Tibial nerve (tissue), 4 donors: ENCODE results near the gene EXOC8. TPM values are rescaled to one million over a fixed set of nuclear protein-coding genes. Genes with fewer than 3 reads are reported as not detected.

ENCODE experiments used
- DNase-seq, 2 donors: peaks; one replicate each; pipeline ENCODE4 v3.0.0-alpha.2; 2019; ENCODE audit warnings: low spot score in 2 of 2
- H3K27ac ChIP-seq, 4 donors: fragments of 200-600 bp; sonication (generic) in 3 of 4; one replicate each; pipeline ENCODE4 v1.5.1; 2017 to 2019; ENCODE audit warnings: mild to moderate bottlenecking in 1 of 4
- H3K27me3 ChIP-seq, 2 donors: fragments of 200-600 bp; sonication (generic) in 1 of 2; one replicate each; pipeline versions ENCODE4 v1.5.1 to v1.6.0; 2017 to 2019
- H3K36me3 ChIP-seq, 3 donors: fragments of 200-600 bp; sonication (generic); one replicate each; pipeline ENCODE4 v1.5.1; 2018 to 2019
- H3K4me1 ChIP-seq, 4 donors: fragments of 200-600 bp; sonication (generic) in 3 of 4; one replicate each; pipeline ENCODE4 v1.5.1; 2017 to 2019
- H3K4me3 ChIP-seq, 4 donors: fragments of 200-600 bp; sonication (generic) in 3 of 4; one replicate each; pipeline ENCODE4 v1.5.1; 2017 to 2019; ENCODE audit warnings: mild to moderate bottlenecking in 1 of 4, moderate library complexity in 1 of 4
- H3K9me3 ChIP-seq, 4 donors: fragments of 200-600 bp; sonication (generic) in 3 of 4; one replicate each; pipeline ENCODE4 v1.5.1; 2017 to 2019
- CTCF ChIP-seq, 5 experiments: fragments of 200-600 bp in 3 of 5; fragments of 450-650 bp in 2 of 5; sonication (generic) in 3 of 5; IDR thresholded peaks; one replicate each; pipeline ENCODE4 v1.5.1; 2016 to 2019; ENCODE audit warnings: antibody characterized with exemption in 5 of 5, mild to moderate bottlenecking in 3 of 5, moderate library complexity in 2 of 5
- EP300 ChIP-seq, 2 donors: sonication (generic); formaldehyde crosslinking; IDR thresholded peaks; one replicate each; pipeline ENCODE4 v1.6.1; 2017; ENCODE audit warnings: antibody characterized with exemption in 2 of 2, mild to moderate bottlenecking in 1 of 2
- POLR2A ChIP-seq, 2 donors: fragments of 450-650 bp; IDR thresholded peaks; one replicate each; pipeline ENCODE4 v1.6.1; 2017; ENCODE audit warnings: antibody characterized with exemption in 2 of 2, mild to moderate bottlenecking in 2 of 2, moderate library complexity in 2 of 2
- WGBS, 2 donors: methylation state at CpG; one replicate each; pipeline ENCODE4 v1.1.5; 2018; 5-methylcytosine and 5-hydroxymethylcytosine counted together
- total RNA-seq, 4 donors: library from RNA; depleted of rRNA; stranded (reverse); fragments of >200 nt; gene quantifications; one replicate each; pipeline ENCODE4 v1.1.0, GENCODE V29; 2016

EXOC8 gene
- total RNA-seq, 4 donors from 2014 or later: 12.6 to 15.7 (median 14.5) TPM

GRCh38 chr1:231335663-231336602 lies 1.7 kb downstream of the EXOC8 start:
- DNase-seq: no peak
- 73% methylated on average over 20 to 21 of the region's 21 CpGs for WGBS, 2 donors
- Histone ChIP-seq H3K4me1 (peaks cover 3 to 71% (median 49%) of the 10 kb centered on the region in 4 donors), H3K4me3 (peak overlapping the region; percentile 70 to 78 (median 73)), H3K27me3 (no peaks in the 10 kb centered on the region), H3K9me3 (no peaks in the 10 kb centered on the region), H3K27ac (peak overlapping the region in 1 of 4 donors; percentile 91), H3K36me3 (peaks cover 0 to 31% (median 0%) of the 10 kb centered on the region in 3 donors)
- TF ChIP-seq EP300 (IDR thresholded peaks at IDR 0.05): no peak
- TF ChIP-seq CTCF (IDR thresholded peaks at IDR 0.05): no peak
- TF ChIP-seq POLR2A (IDR thresholded peaks at IDR 0.05): no peak

- H3K4me3 ChIP-seq: peak overlapping the region in 2 of 4 donors; percentile 75 to 78
- DNase-seq: no peak
- WGBS, 2 donors: 89 to 93% methylated on average over 6 of the region's 6 CpGs
Measured at GRCh38 chr1:231334952-231335351, 2.7 kb downstream of the EXOC8 start.

GRCh38 chr1:231334079-231334666 lies 3.5 kb downstream of the EXOC8 start:
- TF ChIP-seq CTCF (IDR thresholded peaks at IDR 0.05): no peak
- TF ChIP-seq EP300 (IDR thresholded peaks at IDR 0.05): no peak
- no peak for TF ChIP-seq POLR2A (IDR thresholded peaks at IDR 0.05)
- WGBS, 2 donors: 74 to 80% methylated on average over 1 of the region's 1 CpG
- Histone ChIP-seq H3K9me3 (no peaks in the 10 kb centered on the region), H3K4me3 (peak overlapping the region in 2 of 4 donors; percentile 4 to 78), H3K36me3 (peaks cover 0 to 36% (median 0%) of the 10 kb centered on the region in 3 donors), H3K27ac (no peak overlapping the region), H3K4me1 (peaks cover 3 to 55% (median 42%) of the 10 kb centered on the region in 4 donors), H3K27me3 (no peaks in the 10 kb centered on the region)
- no peak for DNase-seq

More at GRCh38 chr1:231334952-231335351, 2.7 kb downstream of the EXOC8 start:
- Histone ChIP-seq H3K4me1 (peaks cover 3 to 63% (median 49%) of the 10 kb centered on the region in 4 donors), H3K9me3 (no peaks in the 10 kb centered on the region), H3K27ac (no peak overlapping the region), H3K36me3 (peaks cover 0 to 36% (median 0%) of the 10 kb centered on the region in 3 donors), H3K27me3 (no peaks in the 10 kb centered on the region)
- TF ChIP-seq POLR2A (IDR thresholded peaks at IDR 0.05) (no peak), EP300 (IDR thresholded peaks at IDR 0.05) (no peak), CTCF (IDR thresholded peaks at IDR 0.05) (no peak)

- Histone ChIP-seq H3K27ac (no peak overlapping the region), H3K36me3 (peaks cover 0 to 36% (median 0%) of the 10 kb centered on the region in 3 donors), H3K4me1 (peaks cover 3 to 48% (median 38%) of the 10 kb centered on the region in 4 donors), H3K27me3 (no peaks in the 10 kb centered on the region), H3K4me3 (no peak overlapping the region), H3K9me3 (no peaks in the 10 kb centered on the region)
- no peak for DNase-seq
- 92 to 98% methylated on average over 1 of the region's 1 CpG for WGBS, 2 donors
- TF ChIP-seq EP300 (IDR thresholded peaks at IDR 0.05): no peak
- no peak for TF ChIP-seq POLR2A (IDR thresholded peaks at IDR 0.05)
- TF ChIP-seq CTCF (IDR thresholded peaks at IDR 0.05): no peak
Measured at GRCh38 chr1:231332761-231333160, 4.9 kb downstream of the EXOC8 start.
